Ishikawa (cell line): ENCODE results near the gene ZNHIT1.

Source experiments
- CEBPB ChIP-seq: IDR thresholded peaks from 2 replicates; pipeline ENCODE4 v1.6.1; 2012
- TEAD4 ChIP-seq: IDR thresholded peaks from 2 replicates; pipeline ENCODE4 v1.6.1; 2012

- TF ChIP-seq CEBPB = no peak
- TF ChIP-seq TEAD4 = no peak
Measured at GRCh38 chr7:101205901-101206664, 11.9 kb upstream of the ZNHIT1 start.
